Ishikawa (cell line): ENCODE data around the gene COL4A2.

Experiments used
- CEBPB ChIP-seq: IDR thresholded peaks from 2 replicates; pipeline ENCODE4 v1.6.1; 2012
- CREB1 ChIP-seq: IDR thresholded peaks from 2 replicates; pipeline ENCODE4 v1.6.1; 2012; ENCODE audit warnings: low read depth
- EGR1 ChIP-seq: IDR thresholded peaks from 2 replicates; pipeline ENCODE4 v1.6.1; 2012
- EP300 ChIP-seq: IDR thresholded peaks from 2 replicates; pipeline ENCODE4 v1.6.1; 2012; ENCODE audit warnings: borderline replicate concordance
- FOXM1 ChIP-seq: IDR thresholded peaks from 2 replicates; pipeline ENCODE4 v1.6.1; 2012; ENCODE audit warnings: low read depth, borderline replicate concordance
- MAX ChIP-seq: IDR thresholded peaks from 2 replicates; pipeline ENCODE4 v1.6.1; 2012
- NFIC ChIP-seq: IDR thresholded peaks from 2 replicates; pipeline ENCODE4 v1.6.1; 2012
- RAD21 ChIP-seq: IDR thresholded peaks from 2 replicates; pipeline ENCODE4 v1.6.1; 2012; ENCODE audit warnings: low read depth
- TAF1 ChIP-seq: IDR thresholded peaks from 2 replicates; pipeline ENCODE4 v1.6.1; 2012; ENCODE audit warnings: low read depth, mild to moderate bottlenecking
- TCF12 ChIP-seq: IDR thresholded peaks from 2 replicates; pipeline ENCODE4 v1.6.1; 2012; ENCODE audit warnings: low read depth
- TEAD4 ChIP-seq: IDR thresholded peaks from 2 replicates; pipeline ENCODE4 v1.6.1; 2012
- USF1 ChIP-seq: IDR thresholded peaks from 2 replicates; pipeline ENCODE4 v1.6.1; 2012
- YY1 ChIP-seq: IDR thresholded peaks from 2 replicates; pipeline ENCODE4 v1.6.1; 2012; ENCODE audit warnings: low read depth
- ZBTB7A ChIP-seq: IDR thresholded peaks from 2 replicates; pipeline ENCODE4 v1.6.1; 2012; ENCODE audit warnings: low read depth
- TF ChIP-seq, protein P1 (sequence below): IDR thresholded peaks from 2 replicates; pipeline ENCODE4 v1.6.1; 2012; ENCODE audit warnings: low read depth, mild to moderate bottlenecking

The COL4A2 gene

GRCh38 chr13:110297766-110298504 lies 9.1 kb upstream of the COL4A2 start:
- no peak for TF ChIP-seq USF1
- no peak for TF ChIP-seq YY1
- no peak for TF ChIP-seq CEBPB
- no peak for TF ChIP-seq TEAD4
- no peak for TF ChIP-seq EP300
- TF ChIP-seq TCF12: no peak
- no peak for TF ChIP-seq NFIC
- no peak for TF ChIP-seq ZBTB7A

GRCh38 chr13:110298505-110299282 lies 8.4 kb upstream of the COL4A2 start:
- TF ChIP-seq NFIC (no peak), EP300 (no peak), TCF12 (no peak), CREB1 (no peak), YY1 (no peak), EGR1 (no peak), TAF1 (no peak), CEBPB (no peak), USF1 (no peak), RAD21 (no peak)

GRCh38 chr13:110299283-110299840 lies 7.7 kb upstream of the COL4A2 start:
- TF ChIP-seq FOXM1 (no peak), TEAD4 (no peak), ZBTB7A (no peak), TCF12 (no peak), EGR1 (no peak), YY1 (no peak), NFIC (no peak), CEBPB (no peak), MAX (no peak), USF1 (no peak), EP300 (no peak), CREB1 (no peak)
- TF ChIP-seq, protein P1, sequence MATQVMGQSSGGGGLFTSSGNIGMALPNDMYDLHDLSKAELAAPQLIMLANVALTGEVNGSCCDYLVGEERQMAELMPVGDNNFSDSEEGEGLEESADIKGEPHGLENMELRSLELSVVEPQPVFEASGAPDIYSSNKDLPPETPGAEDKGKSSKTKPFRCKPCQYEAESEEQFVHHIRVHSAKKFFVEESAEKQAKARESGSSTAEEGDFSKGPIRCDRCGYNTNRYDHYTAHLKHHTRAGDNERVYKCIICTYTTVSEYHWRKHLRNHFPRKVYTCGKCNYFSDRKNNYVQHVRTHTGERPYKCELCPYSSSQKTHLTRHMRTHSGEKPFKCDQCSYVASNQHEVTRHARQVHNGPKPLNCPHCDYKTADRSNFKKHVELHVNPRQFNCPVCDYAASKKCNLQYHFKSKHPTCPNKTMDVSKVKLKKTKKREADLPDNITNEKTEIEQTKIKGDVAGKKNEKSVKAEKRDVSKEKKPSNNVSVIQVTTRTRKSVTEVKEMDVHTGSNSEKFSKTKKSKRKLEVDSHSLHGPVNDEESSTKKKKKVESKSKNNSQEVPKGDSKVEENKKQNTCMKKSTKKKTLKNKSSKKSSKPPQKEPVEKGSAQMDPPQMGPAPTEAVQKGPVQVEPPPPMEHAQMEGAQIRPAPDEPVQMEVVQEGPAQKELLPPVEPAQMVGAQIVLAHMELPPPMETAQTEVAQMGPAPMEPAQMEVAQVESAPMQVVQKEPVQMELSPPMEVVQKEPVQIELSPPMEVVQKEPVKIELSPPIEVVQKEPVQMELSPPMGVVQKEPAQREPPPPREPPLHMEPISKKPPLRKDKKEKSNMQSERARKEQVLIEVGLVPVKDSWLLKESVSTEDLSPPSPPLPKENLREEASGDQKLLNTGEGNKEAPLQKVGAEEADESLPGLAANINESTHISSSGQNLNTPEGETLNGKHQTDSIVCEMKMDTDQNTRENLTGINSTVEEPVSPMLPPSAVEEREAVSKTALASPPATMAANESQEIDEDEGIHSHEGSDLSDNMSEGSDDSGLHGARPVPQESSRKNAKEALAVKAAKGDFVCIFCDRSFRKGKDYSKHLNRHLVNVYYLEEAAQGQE: no peak

- no peak for TF ChIP-seq RAD21
- TF ChIP-seq CEBPB: no peak
- TF ChIP-seq MAX: no peak
- no peak for TF ChIP-seq TAF1
- TF ChIP-seq YY1: no peak
- no peak for TF ChIP-seq CREB1
- no peak for TF ChIP-seq EP300
- TF ChIP-seq, protein P1: no peak
Measured at GRCh38 chr13:110300090-110300815, 6.8 kb upstream of the COL4A2 start.

GRCh38 chr13:110301083-110301482 lies 6.0 kb upstream of the COL4A2 start:
- TF ChIP-seq, protein P1: no peak
- TF ChIP-seq TCF12: no peak
- TF ChIP-seq ZBTB7A: no peak
- no peak for TF ChIP-seq RAD21
- no peak for TF ChIP-seq FOXM1
- TF ChIP-seq TEAD4: no peak
- no peak for TF ChIP-seq NFIC
- TF ChIP-seq USF1: no peak
